GM19452 (cell line): Measurements from ENCODE around the gene DCAF4.

Experiments
- ATAC-seq: cut with Tn5 transposase; IDR thresholded peaks from one replicate; pipeline ENCODE4 v1.9.1; 2021; ENCODE audit not compliant: unreplicated experiment

Gene DCAF4

DNA sequence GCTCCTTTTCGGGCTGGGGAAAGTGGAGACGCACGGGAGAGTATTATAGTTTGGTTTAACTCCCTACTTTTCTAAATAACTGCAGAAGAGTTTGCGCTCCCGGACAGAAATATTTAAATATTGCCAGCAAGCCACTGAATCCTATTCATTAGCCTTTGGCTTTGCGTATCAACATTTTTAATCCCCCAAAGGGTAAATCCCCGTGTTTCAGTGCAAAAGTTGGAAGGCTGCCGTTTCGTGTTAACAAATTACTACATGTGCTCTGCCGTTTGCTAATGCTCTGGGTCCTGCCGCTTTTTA is 32.0 kb upstream of the DCAF4 start:
- ATAC-seq = no peak

DNA sequence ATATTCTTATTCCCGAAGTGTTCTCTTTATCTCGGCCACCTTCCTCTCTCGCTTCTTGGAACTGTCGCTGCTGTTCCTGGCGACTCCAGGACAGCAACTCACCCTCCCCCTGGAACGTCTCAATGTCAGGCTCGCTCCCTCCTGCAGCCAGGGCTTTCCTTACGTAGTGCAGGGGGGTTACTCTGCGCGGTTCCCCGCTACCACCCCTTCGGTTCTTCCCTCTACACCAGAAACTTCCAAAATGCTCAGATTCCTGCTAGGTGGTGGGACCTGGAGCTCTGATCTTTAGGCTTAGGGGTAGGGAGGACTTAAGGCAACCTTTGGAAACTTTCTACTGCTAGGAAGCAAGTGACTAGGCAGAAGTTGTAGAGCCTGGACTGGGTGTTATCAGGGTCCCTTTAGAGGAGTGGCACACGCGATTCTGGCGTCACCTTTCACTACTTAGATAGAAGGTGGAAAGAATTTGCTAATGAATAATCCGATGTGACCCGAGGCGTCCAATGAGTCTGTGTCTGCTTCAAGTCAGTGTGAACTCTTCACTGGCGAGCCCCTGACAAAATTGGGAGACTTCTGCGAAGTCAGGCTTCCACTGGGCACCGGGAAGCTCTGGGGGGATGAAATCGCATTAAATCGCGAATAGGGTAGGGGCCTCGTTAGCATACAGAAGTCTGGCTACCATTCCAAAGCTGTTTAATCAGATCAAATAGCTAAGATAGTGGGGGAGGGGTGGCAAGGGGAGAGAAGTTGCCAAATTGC is 31.5 kb upstream of the DCAF4 start:
- no peak for ATAC-seq

DNA sequence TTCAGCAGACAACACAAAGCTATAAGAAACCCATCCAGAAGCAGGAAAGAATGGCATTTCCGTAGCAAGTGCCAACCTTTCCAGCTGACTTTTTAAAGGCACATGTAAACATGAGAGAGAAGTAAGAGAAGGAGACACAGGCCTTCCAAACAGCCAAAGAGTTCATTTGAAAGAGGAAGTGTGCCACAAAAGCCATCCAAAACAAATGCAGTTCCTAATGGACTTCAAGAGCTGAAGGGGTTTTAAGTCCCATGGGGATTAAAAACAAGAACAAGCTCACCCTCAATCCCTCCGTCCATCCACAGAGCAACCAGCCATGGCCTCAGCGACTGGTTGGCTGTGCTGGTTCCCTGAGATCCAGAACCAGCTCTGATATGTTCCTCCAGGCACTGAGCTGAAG is 27.8 kb upstream of the DCAF4 start:
- no peak for ATAC-seq

DNA sequence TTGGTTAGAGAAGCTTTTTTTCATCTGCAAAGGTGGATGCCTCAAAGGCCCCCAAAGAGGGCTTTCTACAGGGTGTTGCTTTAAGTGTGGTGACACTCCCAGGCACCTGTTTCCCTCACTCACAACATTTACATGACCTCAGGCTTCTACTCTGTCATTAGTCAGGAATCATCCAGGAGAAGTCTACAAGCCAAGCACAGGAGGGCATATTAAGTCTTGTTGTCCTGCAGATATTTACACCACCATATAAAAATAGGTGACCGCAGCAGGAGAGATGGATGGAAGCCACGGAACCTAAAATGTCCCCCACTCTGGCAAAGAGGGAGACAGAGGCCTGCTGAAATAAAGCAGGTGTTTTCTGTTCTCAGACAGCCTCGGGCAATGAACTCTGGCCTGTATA is 24.9 kb upstream of the DCAF4 start:
- no peak for ATAC-seq

DNA sequence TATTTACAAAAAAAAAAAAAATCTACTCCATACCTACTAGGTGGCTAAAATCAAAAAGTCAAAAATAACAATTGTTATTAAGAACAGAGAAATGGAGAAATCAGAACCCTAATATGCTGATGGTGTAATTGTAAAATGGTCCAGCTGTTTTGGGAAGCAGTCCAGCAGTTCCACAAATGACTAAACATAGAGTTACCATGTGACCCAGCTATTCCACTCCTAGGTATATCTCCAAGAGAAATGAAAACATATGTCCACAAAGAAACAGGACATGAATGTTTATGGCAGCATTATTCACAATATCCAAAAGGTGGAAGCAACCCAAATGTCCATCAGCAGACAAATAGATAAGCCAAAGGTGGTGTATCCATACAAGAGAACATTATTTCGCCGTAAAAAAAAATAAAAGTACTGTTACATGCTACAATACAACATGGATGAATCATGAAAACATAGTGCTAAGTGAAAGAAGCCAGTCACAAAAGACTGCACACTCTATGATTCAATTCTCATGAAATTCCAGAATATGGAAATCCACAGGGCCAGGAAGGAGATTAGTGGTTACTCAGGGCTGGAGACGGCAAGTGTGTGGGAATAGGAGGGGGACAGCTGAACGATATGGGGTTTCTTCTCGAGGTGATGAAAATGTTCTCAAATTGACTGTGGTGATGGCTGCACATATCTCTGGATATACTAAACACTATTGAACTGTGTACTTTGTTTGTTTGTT is 23.3 kb upstream of the DCAF4 start:
- no peak for ATAC-seq

DNA sequence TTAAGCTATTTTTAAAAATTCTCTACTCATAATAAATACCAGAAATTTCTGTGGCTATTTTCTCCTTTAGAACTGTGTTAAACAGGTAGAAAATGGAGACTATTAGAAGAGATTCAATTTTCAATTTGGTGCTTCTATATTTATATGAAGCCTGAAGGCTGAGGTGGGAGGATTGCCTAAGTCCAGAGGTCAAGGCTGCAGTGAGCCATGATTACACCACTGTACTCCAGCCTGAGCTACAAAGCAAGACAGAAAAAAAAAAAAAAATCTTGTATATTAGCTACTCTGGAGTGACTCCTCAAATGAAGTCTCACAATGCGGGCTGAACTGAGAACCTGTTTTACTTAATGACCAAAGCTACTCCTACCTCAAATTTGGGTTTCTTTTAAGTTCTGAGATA is 22.5 kb upstream of the DCAF4 start:
- ATAC-seq = no peak

- ATAC-seq = no peak
These were observed 22.0 kb upstream of the DCAF4 start for GRCh38 chr14:72904218-72904617.

- no peak for ATAC-seq
These were observed 21.3 kb upstream of the DCAF4 start for GRCh38 chr14:72904840-72905561.

DNA sequence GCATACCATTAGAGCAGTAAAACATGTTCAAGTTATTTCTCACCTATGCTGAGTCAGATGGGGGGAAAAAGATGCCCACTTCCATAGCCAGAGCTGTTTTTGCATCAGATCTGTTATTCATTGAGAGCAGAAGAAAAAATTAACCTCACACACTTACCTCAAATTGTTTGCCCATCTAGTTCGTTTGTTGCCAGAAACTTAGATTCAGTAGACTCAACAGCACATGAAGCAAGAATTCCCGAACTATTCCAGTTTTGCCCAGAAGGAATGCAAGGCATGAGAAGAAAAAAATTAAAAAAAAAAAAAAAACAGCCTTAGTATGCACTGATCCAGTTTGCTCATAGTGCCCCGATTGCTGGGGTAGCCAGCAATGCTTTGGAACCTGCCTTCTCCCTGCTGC is 19.9 kb upstream of the DCAF4 start:
- ATAC-seq = no peak

- ATAC-seq = no peak
These were observed 19.4 kb upstream of the DCAF4 start for GRCh38 chr14:72906879-72907278.

DNA sequence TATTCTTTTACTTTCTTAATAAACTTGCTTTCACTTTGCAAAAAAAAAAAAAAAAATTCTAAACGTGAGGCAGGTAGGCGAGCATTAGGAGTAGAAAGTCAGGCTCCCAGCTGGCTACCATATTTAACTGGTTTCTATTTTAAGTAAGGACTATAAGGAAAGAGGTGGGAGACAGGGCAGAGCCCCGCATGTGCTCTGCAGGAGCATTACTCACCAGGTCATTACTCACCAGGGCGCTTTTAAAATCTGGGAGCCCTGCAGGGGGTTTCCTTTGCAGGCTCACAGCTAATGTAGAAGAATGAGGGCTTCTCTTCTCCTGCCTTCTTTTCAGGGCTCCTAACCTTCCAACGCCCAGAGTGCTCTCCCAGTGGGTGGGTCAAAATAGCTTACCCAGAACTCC is 18.4 kb upstream of the DCAF4 start:
- ATAC-seq = no peak

- ATAC-seq = no peak
These were observed 17.1 kb upstream of the DCAF4 start for GRCh38 chr14:72909163-72909562.

DNA sequence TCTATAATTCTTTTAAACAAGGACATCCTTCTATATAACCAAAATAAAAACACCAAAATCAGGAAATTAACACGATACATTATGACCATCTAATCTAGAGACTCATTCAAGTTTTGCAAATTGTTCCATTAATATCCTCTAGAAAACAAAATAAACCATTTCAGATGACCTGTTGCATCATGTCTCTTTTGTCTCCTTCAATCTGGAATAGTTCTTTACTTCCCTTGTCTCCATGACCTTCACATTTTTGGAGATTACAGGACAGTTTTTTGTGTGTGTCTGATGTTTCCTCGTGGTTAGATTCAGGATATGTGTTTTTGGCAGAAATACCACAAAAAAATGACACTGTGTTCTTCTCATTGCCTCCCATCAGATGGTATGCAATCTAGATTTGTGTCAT is 12.5 kb upstream of the DCAF4 start:
- ATAC-seq = no peak

DNA sequence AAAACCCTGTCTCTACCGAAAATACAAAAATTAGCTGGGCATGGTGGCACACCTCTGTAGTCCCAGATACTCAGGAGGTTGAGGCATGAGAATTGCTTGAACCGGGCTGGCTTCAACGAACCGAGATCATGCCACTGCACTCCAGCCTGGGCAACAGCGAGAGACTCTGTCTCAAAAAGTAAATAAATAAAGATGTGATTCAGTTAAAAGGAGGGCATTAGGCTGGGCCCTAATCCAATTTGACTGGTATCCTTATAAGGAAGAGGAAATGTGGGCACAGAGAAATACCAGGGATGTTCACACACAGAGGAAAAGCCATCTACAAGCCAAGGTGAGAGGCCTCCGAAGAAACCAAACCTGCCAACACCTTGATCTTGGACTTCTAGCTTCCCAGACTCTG is 10.1 kb upstream of the DCAF4 start:
- ATAC-seq = no peak

DNA sequence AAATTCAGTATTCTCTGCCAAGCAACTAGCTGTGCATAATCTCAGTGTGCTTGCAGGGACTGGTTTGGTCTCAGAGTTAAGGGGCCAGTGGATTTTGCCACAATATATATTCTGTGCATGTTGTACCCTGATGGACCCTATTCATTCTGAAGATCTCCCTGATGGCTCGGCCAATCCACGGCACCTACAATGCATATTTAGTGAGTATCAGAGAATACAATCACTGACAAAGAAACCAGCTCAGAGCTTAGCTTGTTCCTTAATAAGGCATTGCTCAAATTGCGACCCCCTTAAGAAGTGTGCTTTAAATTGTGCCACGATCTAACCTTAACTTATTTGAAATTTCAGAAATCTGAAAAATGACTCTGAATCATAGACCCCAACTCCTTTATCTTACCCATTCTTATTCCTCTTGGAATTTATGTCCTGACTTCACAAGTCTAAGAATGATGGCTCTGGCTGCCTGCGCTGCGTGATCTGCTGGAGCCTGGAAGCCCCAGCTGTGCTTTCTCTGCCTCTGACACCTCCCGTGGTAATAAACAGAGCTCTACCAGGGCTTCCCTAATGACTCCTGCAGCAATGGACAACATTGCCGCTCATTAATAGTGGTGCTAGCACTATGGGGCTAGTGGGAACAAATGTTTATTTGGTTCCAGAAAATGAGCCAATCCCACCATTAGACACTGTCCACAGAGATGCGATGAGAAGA is 9.0 kb upstream of the DCAF4 start:
- ATAC-seq = no peak

- ATAC-seq = no peak
These were observed 6.3 kb upstream of the DCAF4 start for GRCh38 chr14:72920008-72920407.

DNA sequence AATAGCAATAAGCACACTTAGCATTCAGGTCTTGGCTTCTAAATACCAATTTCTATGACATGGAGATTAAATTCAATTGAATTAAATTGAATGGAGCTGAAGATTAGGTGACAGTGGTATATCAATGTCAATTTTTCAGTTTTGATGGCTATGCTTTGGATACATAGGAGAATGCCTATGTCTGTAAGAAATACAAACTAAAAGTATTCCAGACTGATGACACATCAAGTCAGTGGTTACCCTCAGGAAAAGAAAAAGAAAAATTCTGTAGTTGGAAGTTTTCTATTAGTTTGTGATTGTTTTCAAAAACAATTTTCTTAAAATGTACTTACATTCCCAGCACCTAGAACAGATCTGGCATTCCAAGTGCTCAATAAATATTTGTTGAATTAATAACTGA is 4.9 kb upstream of the DCAF4 start:
- no peak for ATAC-seq

- no peak for ATAC-seq
These were observed 1.9 kb upstream of the DCAF4 start for GRCh38 chr14:72924337-72924736.

- ATAC-seq = no peak
These were observed 999 bp upstream of the DCAF4 start for GRCh38 chr14:72925171-72925759.

DNA sequence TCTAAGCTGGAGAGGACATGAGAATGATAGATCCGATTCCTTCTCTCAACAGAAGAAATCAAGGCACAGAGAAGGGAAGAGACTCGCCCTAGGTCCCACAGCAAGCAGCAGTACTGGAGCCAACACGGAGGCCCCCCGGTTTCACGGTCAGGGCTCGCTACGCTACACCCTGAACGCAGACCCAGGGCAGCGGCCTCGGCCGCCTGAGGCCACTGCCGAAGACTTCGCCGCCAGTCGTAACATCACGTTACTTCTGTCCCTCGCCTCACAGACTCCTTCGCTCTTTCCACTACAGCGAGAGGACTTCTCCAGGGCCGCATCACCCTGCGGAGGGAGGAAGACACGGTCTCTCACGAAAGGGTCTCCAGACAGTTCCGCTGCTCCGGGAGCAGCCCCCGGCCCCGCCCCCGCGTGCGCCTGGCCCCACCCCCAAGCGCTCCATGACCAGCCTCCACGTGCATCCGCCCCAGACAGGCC is 411 bp upstream of the DCAF4 start:
- peak; percentile 18 for ATAC-seq

- no peak for ATAC-seq
These were observed 2.6 kb downstream of the DCAF4 start for GRCh38 chr14:72928872-72929271.
